ENCODE measurements around the gene MYPOP. TPM values are rescaled to one million over a fixed set of nuclear protein-coding genes. Genes with fewer than 3 reads are reported as not detected.
A peak's percentile ranks its signal among the peaks of the same experiment; 100 is the strongest.

MYPOP gene
- polyA plus RNA-seq, 3 donors: 0.08 to 5.9 (median 0.39) TPM

DNA sequence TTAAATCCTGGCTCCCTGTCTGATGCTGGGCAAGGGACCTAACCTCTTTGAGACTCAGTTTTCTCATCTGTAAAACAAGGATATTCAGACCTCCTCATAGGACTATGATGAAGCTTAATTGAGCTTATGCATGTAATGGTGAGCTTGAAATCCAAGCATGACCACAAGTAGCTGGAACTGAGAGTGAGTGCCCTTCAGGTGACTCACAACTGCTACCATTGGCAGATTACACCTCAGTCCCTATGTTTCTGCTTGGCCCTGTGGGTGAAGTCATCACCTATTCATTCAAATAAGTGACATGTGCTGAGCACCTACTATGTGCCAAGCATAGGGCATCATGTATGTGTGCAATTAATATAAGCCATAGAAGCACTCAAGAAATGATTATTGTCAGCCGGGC lies 45.5 kb upstream of the MYPOP start:
- Histone ChIP-seq H3K4me1 (ENCODE audit: control insufficient read depth in 1 of 2, insufficient read depth in 2 of 2, low read length in 2 of 2) (peaks cover 4 to 6% of the 10 kb centered on the region in 2 donors), H2AFZ (ENCODE audit: insufficient read depth, low read depth, low read length, poor library complexity, severe bottlenecking) (no peak overlapping the region), H3K27ac (ENCODE audit: low read depth in 1 of 2, low read length in 2 of 2) (no peak overlapping the region), H3K27me3 (ENCODE audit: control insufficient read depth in 2 of 2, insufficient read depth in 2 of 2, low read length in 2 of 2) (peaks cover 0 to 5% of the 10 kb centered on the region in 2 donors), H3K9ac (ENCODE audit: insufficient read depth, low read length, poor library complexity, severe bottlenecking) (no peak overlapping the region), H3K4me3 (replicated peaks in 1 of 3; ENCODE audit: low read depth in 2 of 3, low read length in 3 of 3) (no peak overlapping the region), H3K4me2 (replicated peaks; ENCODE audit: extremely low read depth, low read length, poor library complexity, severe bottlenecking) (no peak overlapping the region), H3K36me3 (replicated peaks in 1 of 2; ENCODE audit: control insufficient read depth in 1 of 2, insufficient read depth in 2 of 2, low read length in 2 of 2) (no peaks in the 10 kb centered on the region), H3K9me3 (replicated peaks in 1 of 2; ENCODE audit: control insufficient read depth in 1 of 2, insufficient read depth in 1 of 2, low read length in 2 of 2) (peaks cover under 1 to 2% of the 10 kb centered on the region in 2 donors), H4K20me1 (ENCODE audit: insufficient read depth, low read length) (no peaks in the 10 kb centered on the region), H3K79me2 (ENCODE audit: insufficient read depth, low read length) (no peaks in the 10 kb centered on the region)
- TF ChIP-seq CTCF (IDR thresholded peaks at IDR 0.05): no peak
- Mint-ChIP-seq H3K27ac (no peak overlapping the region), H3K36me3 (no peaks in the 10 kb centered on the region), H3K4me3 (no peak overlapping the region), H3K9me3 (peaks cover 0 to 7% (median 4%) of the 10 kb centered on the region in 7 donors), H3K4me1 (peaks cover under 1% of the 10 kb centered on the region), H3K27me3 (ENCODE audit: low read depth in 3 of 3) (peaks cover 12 to 21% (median 20%) of the 10 kb centered on the region in 3 donors)
- DNase-seq: no peak
- intact Hi-C loops (cut with micrococcal nuclease): no loop called here
- 100% methylated on average over 1 of the region's 1 CpG for WGBS (ENCODE audit: insufficient coverage)

DNA sequence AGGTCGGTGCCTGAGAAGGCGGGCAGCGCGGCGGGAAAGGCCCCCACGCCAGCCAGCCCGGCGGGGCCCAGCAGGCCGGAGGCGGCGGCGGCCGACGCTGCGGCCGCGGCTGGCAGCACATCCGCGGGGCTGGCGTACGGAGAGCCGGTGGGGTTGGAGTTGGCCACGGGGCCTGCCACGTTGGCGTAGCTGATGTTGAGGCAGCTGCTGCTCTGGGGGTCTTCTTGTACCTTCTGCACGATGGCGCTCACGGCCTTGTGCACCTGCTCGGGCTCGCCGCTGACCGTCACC lies 38.0 kb upstream of the MYPOP start:
- no peaks in the 10 kb centered on the region for H3K4me1 ChIP-seq (ENCODE audit: control insufficient read depth in 1 of 2, insufficient read depth in 2 of 2, low read length in 2 of 2)
- H3K4me3 Mint-ChIP-seq: peak overlapping the region in 1 of 2 donors; percentile 67
- no peak for TF ChIP-seq CTCF (IDR thresholded peaks at IDR 0.05)
- no peaks in the 10 kb centered on the region for H4K20me1 ChIP-seq (ENCODE audit: insufficient read depth, low read length)
- intact Hi-C loops (cut with micrococcal nuclease): no loop called here
- WGBS (ENCODE audit: insufficient coverage): 65% methylated on average over 30 of the region's 32 CpGs
- no peak for DNase-seq
- H3K4me2 ChIP-seq (replicated peaks; ENCODE audit: extremely low read depth, low read length, poor library complexity, severe bottlenecking): no peak overlapping the region
- H3K9me3 ChIP-seq (replicated peaks in 1 of 2; ENCODE audit: control insufficient read depth in 1 of 2, insufficient read depth in 1 of 2, low read length in 2 of 2): peaks cover 3 to 9% of the 10 kb centered on the region in 2 donors
- no peak overlapping the region for H3K9ac ChIP-seq (ENCODE audit: insufficient read depth, low read length, poor library complexity, severe bottlenecking)
- H3K9me3 Mint-ChIP-seq: peaks cover 0 to 16% (median 10%) of the 10 kb centered on the region in 7 donors
- H3K27ac ChIP-seq (ENCODE audit: low read depth in 1 of 2, low read length in 2 of 2): no peak overlapping the region
- H2AFZ ChIP-seq (ENCODE audit: insufficient read depth, low read depth, low read length, poor library complexity, severe bottlenecking): no peak overlapping the region
- no peak overlapping the region for H3K4me3 ChIP-seq (replicated peaks in 1 of 3; ENCODE audit: low read depth in 2 of 3, low read length in 3 of 3)
- H3K36me3 Mint-ChIP-seq: no peaks in the 10 kb centered on the region
- H3K27me3 Mint-ChIP-seq (ENCODE audit: low read depth in 3 of 3): peaks cover 24 to 77% (median 55%) of the 10 kb centered on the region in 3 donors
- no peaks in the 10 kb centered on the region for H3K36me3 ChIP-seq (replicated peaks in 1 of 2; ENCODE audit: control insufficient read depth in 1 of 2, insufficient read depth in 2 of 2, low read length in 2 of 2)
- H3K27ac Mint-ChIP-seq: no peak overlapping the region
- H3K79me2 ChIP-seq (ENCODE audit: insufficient read depth, low read length): no peaks in the 10 kb centered on the region
- no peaks in the 10 kb centered on the region for H3K4me1 Mint-ChIP-seq
- H3K27me3 ChIP-seq (ENCODE audit: control insufficient read depth in 2 of 2, insufficient read depth in 2 of 2, low read length in 2 of 2): peaks cover 13 to 34% of the 10 kb centered on the region in 2 donors

Data from CD14-positive monocyte (primary cell).